Testis (tissue), 3 donors: Measurements from ENCODE around the gene MARK1. TPM values are rescaled to one million over a fixed set of nuclear protein-coding genes. Genes with fewer than 3 reads are reported as not detected.
"Not testable (repeated sequence)": the region's sequence is repeated elsewhere in the genome, so short reads cannot be mapped to it uniquely, and the experiment has no call there.

Experiments used
- DNase-seq: peaks from one replicate; pipeline ENCODE4 v3.0.0-alpha.2; 2019
- H3K27ac ChIP-seq, 2 donors: fragments of 200-600 bp; sonication (generic); one replicate each; pipeline ENCODE4 v1.5.1; 2019
- H3K27me3 ChIP-seq: fragments of 200-600 bp; sonication (generic); one replicate; pipeline ENCODE4 v1.5.1; 2019
- H3K36me3 ChIP-seq: fragments of 200-600 bp; sonication (generic); one replicate; pipeline ENCODE4 v1.5.1; 2017; ENCODE audit warnings: low read depth; ENCODE audit errors: missing control alignments
- H3K4me1 ChIP-seq: fragments of 200-600 bp; sonication (generic); one replicate; pipeline ENCODE4 v1.5.1; 2019
- H3K4me3 ChIP-seq, 2 donors: fragments of 200-600 bp; sonication (generic); one replicate each; pipeline ENCODE4 v1.5.1; 2017 to 2019
- H3K9me3 ChIP-seq: fragments of 200-600 bp; sonication (generic); one replicate; pipeline ENCODE4 v1.5.1; 2017
- POLR2A ChIP-seq: fragments of 450-650 bp; IDR thresholded peaks from one replicate; pipeline ENCODE4 v1.6.1; 2017; ENCODE audit warnings: antibody characterized with exemption, mild to moderate bottlenecking, moderate library complexity
- WGBS, 2 donors: methylation state at CpG; one replicate each; pipeline ENCODE4 v1.1.5; 2018; 5-methylcytosine and 5-hydroxymethylcytosine counted together
- intact Hi-C: fragments of 100-400 bp; cut with DNase I; formaldehyde crosslinking; loops from one replicate; pipeline ENCODE4 v1.15.1; 2023; ENCODE audit warnings: low total_unique reads
- polyA plus RNA-seq: library from polyadenylated mRNA; stranded (reverse); fragments of 350-450 nt; fragmentation: Illumina TruSeq; extraction: RNeasy Lipid Tissue Mini Kit (QIAGEN cat#74804); gene quantifications from one replicate; pipeline ENCODE4 v1.2.3, GENCODE V29; 2014; ENCODE audit warnings: low read depth, low replicate concordance; ENCODE audit not compliant: insufficient read depth
- total RNA-seq, 2 donors: library from RNA; depleted of rRNA; stranded (reverse); fragments of >200 nt; gene quantifications; one replicate each; pipeline ENCODE4 v1.2.3, GENCODE V29; 2016
- TF ChIP-seq, protein P1 (sequence below), 3 experiments: fragments of 450-650 bp in 2 of 3; fragments of 200-600 bp in 1 of 3; sonication (generic) in 1 of 3; IDR thresholded peaks; one replicate each; pipeline ENCODE4 v1.5.1; 2016 to 2019; ENCODE audit warnings: antibody characterized with exemption in 3 of 3, mild to moderate bottlenecking in 2 of 3, moderate library complexity in 1 of 3

MARK1 gene
- total and polyA plus RNA-seq, 3 donors from 2014 or later: 25.5 to 49.6 (median 31.2) TPM

DNA sequence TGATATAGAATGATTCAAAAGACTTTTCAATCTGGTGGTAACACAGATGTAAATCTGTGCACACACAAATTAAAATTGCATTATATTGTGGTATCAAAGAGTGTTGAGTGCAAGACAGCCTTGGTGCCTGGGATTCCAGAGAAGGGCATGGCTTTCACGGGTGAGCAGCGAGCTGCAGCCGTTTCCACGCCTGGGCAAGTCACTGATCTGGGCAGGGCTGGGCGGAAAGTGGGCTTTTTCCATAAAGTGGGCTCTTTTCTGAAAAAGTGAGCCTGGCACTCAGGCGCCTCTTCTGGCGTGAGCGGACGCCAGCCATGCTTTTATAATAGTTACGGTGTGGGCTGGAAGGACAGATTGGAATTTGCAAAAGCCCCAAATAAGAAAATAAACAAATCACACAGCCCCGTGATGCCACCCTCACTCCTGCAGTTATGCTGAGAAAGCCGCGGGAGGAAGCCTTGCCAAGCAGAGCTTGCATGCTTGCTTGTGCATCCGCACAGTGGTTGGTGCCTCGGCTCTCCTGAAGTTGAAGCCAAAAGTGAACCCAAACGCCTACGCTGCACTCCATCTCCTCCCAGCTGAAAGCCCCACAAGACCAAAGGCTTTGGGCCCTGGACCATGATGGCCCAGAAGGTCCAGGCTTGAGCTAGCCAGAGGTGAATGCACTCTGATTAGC lies 155.1 kb downstream of the MARK1 start:
- WGBS, 2 donors: 81 to 84% methylated on average over 17 of the region's 17 CpGs
- intact Hi-C loops: no loop called here
- no peak overlapping the region for H3K4me3 ChIP-seq
- no peaks in the 10 kb centered on the region for H3K9me3 ChIP-seq
- TF ChIP-seq, protein P1, sequence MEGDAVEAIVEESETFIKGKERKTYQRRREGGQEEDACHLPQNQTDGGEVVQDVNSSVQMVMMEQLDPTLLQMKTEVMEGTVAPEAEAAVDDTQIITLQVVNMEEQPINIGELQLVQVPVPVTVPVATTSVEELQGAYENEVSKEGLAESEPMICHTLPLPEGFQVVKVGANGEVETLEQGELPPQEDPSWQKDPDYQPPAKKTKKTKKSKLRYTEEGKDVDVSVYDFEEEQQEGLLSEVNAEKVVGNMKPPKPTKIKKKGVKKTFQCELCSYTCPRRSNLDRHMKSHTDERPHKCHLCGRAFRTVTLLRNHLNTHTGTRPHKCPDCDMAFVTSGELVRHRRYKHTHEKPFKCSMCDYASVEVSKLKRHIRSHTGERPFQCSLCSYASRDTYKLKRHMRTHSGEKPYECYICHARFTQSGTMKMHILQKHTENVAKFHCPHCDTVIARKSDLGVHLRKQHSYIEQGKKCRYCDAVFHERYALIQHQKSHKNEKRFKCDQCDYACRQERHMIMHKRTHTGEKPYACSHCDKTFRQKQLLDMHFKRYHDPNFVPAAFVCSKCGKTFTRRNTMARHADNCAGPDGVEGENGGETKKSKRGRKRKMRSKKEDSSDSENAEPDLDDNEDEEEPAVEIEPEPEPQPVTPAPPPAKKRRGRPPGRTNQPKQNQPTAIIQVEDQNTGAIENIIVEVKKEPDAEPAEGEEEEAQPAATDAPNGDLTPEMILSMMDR (IDR thresholded peaks at IDR 0.05): no peak
- TF ChIP-seq POLR2A: no peak
- H3K4me1 ChIP-seq: no peaks in the 10 kb centered on the region
- H3K36me3 ChIP-seq: no peaks in the 10 kb centered on the region
- DNase-seq: no peak
- H3K27ac ChIP-seq: no peak overlapping the region
- H3K27me3 ChIP-seq: no peaks in the 10 kb centered on the region

DNA sequence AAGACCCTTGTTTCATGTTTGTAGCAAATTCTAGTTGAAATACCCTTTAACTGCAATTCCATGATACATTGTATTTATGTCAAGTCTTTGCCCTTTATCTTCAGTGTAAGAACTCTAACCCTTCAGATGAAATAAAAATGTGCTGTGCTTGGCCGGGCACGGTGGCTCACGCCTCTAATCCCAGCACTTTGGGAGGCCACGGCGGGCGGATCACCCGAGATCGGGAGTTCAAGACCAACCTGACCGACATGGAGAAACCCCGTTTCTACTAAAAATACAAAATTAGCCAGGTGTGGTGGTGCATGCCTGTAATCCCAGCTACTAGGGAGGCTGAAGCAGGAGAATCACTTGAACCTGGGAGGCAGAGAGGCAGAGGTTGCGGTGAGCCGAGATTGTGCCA lies 155.8 kb downstream of the MARK1 start:
- H3K36me3 ChIP-seq, H3K4me1 ChIP-seq, H3K9me3 ChIP-seq, intact Hi-C loops, H3K27me3 ChIP-seq, H3K27ac ChIP-seq, DNase-seq, H3K4me3 ChIP-seq: not testable (repeated sequence)
- 80 to 93% methylated on average over 12 of the region's 12 CpGs for WGBS, 2 donors

DNA sequence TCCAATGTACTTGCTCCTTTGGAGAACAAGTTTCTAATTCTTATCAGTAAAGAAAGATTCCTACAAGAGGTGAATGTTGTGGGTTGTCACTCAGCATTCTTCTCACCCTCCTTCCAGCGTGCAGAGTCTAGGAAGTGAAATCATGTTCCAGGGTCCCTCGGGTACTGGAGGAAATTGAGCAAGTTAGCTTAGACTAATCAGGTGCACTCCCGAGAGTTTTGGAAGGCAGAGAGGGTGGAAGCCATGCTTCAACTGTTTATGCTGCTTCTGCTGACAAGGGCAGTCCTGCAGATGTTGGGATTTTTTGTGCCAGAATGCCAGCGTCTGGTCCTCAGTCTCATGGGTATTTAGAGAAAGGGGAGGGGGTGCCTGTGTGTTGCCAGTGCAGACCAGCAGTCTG lies 157.0 kb downstream of the MARK1 start:
- H3K4me3 ChIP-seq: no peak overlapping the region
- H3K9me3 ChIP-seq: no peaks in the 10 kb centered on the region
- intact Hi-C loops: no loop called here
- no peak for DNase-seq
- H3K4me1 ChIP-seq: peaks cover 5% of the 10 kb centered on the region
- H3K27me3 ChIP-seq: no peaks in the 10 kb centered on the region
- TF ChIP-seq, protein P1 (IDR thresholded peaks at IDR 0.05): no peak
- TF ChIP-seq POLR2A: no peak
- WGBS, 2 donors: 65 to 78% methylated on average over 4 of the region's 4 CpGs
- H3K27ac ChIP-seq: no peak overlapping the region
- H3K36me3 ChIP-seq: no peaks in the 10 kb centered on the region

DNA sequence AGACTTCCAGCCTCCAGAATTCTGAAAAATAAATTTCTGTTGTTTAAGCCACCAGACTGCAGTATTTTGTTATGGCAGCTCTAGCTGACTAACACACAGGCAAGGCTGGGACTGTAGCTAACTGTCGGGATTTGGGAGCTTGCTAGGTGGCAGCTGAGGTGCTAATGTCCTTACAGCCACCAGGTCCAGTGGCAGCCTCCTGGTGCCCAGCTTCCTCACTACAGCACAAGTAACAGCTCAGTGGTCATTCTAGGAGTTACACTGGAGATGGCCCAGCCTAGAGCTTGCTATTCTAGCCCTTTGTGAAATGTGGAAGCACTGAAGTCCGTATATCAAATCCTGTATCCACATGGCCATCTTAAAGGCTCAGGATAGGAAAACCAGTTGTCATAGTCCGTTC lies 157.9 kb downstream of the MARK1 start:
- no peaks in the 10 kb centered on the region for H3K27me3 ChIP-seq
- H3K4me1 ChIP-seq: peaks cover 7% of the 10 kb centered on the region
- 93 to 95% methylated on average over 3 of the region's 3 CpGs for WGBS, 2 donors
- no peak overlapping the region for H3K27ac ChIP-seq
- intact Hi-C loops: no loop called here
- no peaks in the 10 kb centered on the region for H3K9me3 ChIP-seq
- no peak for DNase-seq
- H3K36me3 ChIP-seq: no peaks in the 10 kb centered on the region
- H3K4me3 ChIP-seq: no peak overlapping the region
- TF ChIP-seq, protein P1 (IDR thresholded peaks at IDR 0.05): no peak
- TF ChIP-seq POLR2A: no peak

DNA sequence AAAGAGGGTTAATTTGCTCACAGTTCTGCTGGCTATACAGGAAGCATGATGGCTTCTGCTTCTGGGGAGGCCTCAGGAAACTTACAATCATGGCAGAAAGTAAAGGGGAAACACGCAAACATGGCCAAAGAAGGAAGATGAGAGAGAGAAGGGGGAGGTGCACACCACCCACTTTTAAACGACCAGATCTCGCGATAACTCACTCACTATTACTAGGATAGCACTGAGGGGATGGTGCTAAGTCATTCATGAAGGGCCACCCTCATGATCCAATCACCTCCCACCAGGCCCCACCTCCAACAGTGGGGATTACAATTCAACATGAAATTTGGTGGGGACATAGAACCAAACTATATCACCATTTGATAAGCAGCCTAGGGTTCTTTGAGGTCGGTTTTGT lies 159.9 kb downstream of the MARK1 start:
- no peak overlapping the region for H3K27ac ChIP-seq
- peaks cover 7% of the 10 kb centered on the region for H3K4me1 ChIP-seq
- no peaks in the 10 kb centered on the region for H3K9me3 ChIP-seq
- DNase-seq: no peak
- 86% methylated on average over 5 of the region's 5 CpGs for WGBS, 2 donors
- no peaks in the 10 kb centered on the region for H3K36me3 ChIP-seq
- H3K27me3 ChIP-seq: no peaks in the 10 kb centered on the region
- intact Hi-C loops: no loop called here
- no peak overlapping the region for H3K4me3 ChIP-seq
- TF ChIP-seq, protein P1 (IDR thresholded peaks at IDR 0.05): no peak
